GM23338 (cell line): ENCODE measurements around the gene CMPK1.

ENCODE experiments used
- POLR2AphosphoS5 ChIP-seq: IDR thresholded peaks from 2 replicates; pipeline ENCODE4 v1.6.1; 2016; ENCODE audit warnings: antibody characterized with exemption, low read depth
- TF ChIP-seq, protein P1 (sequence below), 2 experiments: fragments of 200-600 bp in 1 of 2; sonication (generic) in 1 of 2; conservative IDR thresholded peaks; 2 replicates each; pipeline versions ENCODE4 v1.5.1 to v1.6.1; 2016 to 2017; ENCODE audit warnings: antibody characterized with exemption in 2 of 2, low read depth in 2 of 2, mild to moderate bottlenecking in 2 of 2, moderate library complexity in 1 of 2
- TF ChIP-seq, protein P2 (sequence below): IDR thresholded peaks from one replicate; pipeline ENCODE4 v1.6.1; 2018; ENCODE audit warnings: antibody characterized with exemption; ENCODE audit not compliant: unreplicated experiment

DNA sequence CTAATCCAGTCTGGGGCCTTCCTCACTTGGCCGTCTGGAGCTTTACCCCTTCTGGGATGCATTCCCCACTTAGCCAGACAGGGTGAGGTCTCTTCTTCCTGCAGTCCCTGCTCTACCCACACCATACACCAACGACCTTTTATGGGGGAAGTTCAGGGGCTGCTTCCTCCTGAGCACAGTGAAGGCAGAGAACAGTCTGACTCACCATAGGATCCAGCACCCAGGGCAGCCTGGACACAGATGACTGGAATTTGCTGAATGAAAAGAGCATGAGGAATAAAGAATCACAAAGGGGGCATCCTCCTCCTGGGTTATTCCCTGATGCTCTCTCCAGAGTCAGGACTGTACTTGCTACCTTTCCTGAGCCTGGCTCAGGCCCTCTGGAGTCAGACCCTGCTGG is 77.8 kb downstream of the CMPK1 start:
- TF ChIP-seq, protein P1, sequence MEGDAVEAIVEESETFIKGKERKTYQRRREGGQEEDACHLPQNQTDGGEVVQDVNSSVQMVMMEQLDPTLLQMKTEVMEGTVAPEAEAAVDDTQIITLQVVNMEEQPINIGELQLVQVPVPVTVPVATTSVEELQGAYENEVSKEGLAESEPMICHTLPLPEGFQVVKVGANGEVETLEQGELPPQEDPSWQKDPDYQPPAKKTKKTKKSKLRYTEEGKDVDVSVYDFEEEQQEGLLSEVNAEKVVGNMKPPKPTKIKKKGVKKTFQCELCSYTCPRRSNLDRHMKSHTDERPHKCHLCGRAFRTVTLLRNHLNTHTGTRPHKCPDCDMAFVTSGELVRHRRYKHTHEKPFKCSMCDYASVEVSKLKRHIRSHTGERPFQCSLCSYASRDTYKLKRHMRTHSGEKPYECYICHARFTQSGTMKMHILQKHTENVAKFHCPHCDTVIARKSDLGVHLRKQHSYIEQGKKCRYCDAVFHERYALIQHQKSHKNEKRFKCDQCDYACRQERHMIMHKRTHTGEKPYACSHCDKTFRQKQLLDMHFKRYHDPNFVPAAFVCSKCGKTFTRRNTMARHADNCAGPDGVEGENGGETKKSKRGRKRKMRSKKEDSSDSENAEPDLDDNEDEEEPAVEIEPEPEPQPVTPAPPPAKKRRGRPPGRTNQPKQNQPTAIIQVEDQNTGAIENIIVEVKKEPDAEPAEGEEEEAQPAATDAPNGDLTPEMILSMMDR (conservative IDR thresholded peaks at IDR 0.05; ENCODE audit: low read depth in 2 of 2) = no peak
- TF ChIP-seq, protein P2, sequence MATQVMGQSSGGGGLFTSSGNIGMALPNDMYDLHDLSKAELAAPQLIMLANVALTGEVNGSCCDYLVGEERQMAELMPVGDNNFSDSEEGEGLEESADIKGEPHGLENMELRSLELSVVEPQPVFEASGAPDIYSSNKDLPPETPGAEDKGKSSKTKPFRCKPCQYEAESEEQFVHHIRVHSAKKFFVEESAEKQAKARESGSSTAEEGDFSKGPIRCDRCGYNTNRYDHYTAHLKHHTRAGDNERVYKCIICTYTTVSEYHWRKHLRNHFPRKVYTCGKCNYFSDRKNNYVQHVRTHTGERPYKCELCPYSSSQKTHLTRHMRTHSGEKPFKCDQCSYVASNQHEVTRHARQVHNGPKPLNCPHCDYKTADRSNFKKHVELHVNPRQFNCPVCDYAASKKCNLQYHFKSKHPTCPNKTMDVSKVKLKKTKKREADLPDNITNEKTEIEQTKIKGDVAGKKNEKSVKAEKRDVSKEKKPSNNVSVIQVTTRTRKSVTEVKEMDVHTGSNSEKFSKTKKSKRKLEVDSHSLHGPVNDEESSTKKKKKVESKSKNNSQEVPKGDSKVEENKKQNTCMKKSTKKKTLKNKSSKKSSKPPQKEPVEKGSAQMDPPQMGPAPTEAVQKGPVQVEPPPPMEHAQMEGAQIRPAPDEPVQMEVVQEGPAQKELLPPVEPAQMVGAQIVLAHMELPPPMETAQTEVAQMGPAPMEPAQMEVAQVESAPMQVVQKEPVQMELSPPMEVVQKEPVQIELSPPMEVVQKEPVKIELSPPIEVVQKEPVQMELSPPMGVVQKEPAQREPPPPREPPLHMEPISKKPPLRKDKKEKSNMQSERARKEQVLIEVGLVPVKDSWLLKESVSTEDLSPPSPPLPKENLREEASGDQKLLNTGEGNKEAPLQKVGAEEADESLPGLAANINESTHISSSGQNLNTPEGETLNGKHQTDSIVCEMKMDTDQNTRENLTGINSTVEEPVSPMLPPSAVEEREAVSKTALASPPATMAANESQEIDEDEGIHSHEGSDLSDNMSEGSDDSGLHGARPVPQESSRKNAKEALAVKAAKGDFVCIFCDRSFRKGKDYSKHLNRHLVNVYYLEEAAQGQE = no peak
- no peak for TF ChIP-seq POLR2AphosphoS5
